SH-SY5Y (cell line): ENCODE data around the gene PLA2G2E.

Source experiments
- GATA2 ChIP-seq: IDR thresholded peaks from 2 replicates; pipeline ENCODE4 v1.6.1; 2011; ENCODE audit warnings: mild to moderate bottlenecking, low read depth, low read length
- GATA3 ChIP-seq: IDR thresholded peaks from 2 replicates; pipeline ENCODE4 v1.6.1; 2011; ENCODE audit warnings: low read depth, mild to moderate bottlenecking, low read length, moderate library complexity

GRCh38 chr1:19932866-19933265 is 9.4 kb upstream of the PLA2G2E start:
- TF ChIP-seq GATA3 (no peak), GATA2 (no peak)
